ENCODE data around the gene KLF15. TPM values are rescaled to one million over a fixed set of nuclear protein-coding genes. Genes with fewer than 3 reads are reported as not detected.

Gene KLF15
- total RNA-seq, 4 donors from 2014 or later: 3.3 to 10.9 (median 9.4) TPM

- TF ChIP-seq CTCF (IDR thresholded peaks at IDR 0.05): no peak
- TF ChIP-seq POLR2A (IDR thresholded peaks at IDR 0.05): no peak
- no peak for DNase-seq
Observed at GRCh38 chr3:126399756-126400155, 42.5 kb upstream of the KLF15 start.

GRCh38 chr3:126399351-126399735, 42.1 kb upstream of the KLF15 start:
- no peaks in the 10 kb centered on the region for H3K36me3 ChIP-seq
- DNase-seq: no peak
- no peaks in the 10 kb centered on the region for H3K4me1 ChIP-seq
- no peaks in the 10 kb centered on the region for H3K9me3 ChIP-seq
- no peak overlapping the region for H3K4me3 ChIP-seq
- no peak overlapping the region for H3K27ac ChIP-seq
- no peaks in the 10 kb centered on the region for H3K27me3 ChIP-seq
- TF ChIP-seq POLR2A (IDR thresholded peaks at IDR 0.05) (no peak), CTCF (IDR thresholded peaks at IDR 0.05) (no peak)

More at GRCh38 chr3:126399756-126400155, 42.5 kb upstream of the KLF15 start:
- Histone ChIP-seq H3K9me3 (no peaks in the 10 kb centered on the region), H3K4me1 (no peaks in the 10 kb centered on the region), H3K27me3 (no peaks in the 10 kb centered on the region), H3K27ac (no peak overlapping the region), H3K36me3 (no peaks in the 10 kb centered on the region), H3K4me3 (no peak overlapping the region)

- Histone ChIP-seq H3K27me3 (no peaks in the 10 kb centered on the region), H3K36me3 (no peaks in the 10 kb centered on the region), H3K4me3 (no peak overlapping the region), H3K4me1 (no peaks in the 10 kb centered on the region), H3K9me3 (no peaks in the 10 kb centered on the region), H3K27ac (no peak overlapping the region)
- TF ChIP-seq POLR2A (IDR thresholded peaks at IDR 0.05) (no peak), CTCF (IDR thresholded peaks at IDR 0.05) (no peak)
- no peak for DNase-seq
Observed at GRCh38 chr3:126398423-126399350, 41.5 kb upstream of the KLF15 start.

- Histone ChIP-seq H3K9me3 (no peaks in the 10 kb centered on the region), H3K4me1 (no peaks in the 10 kb centered on the region), H3K27ac (no peak overlapping the region), H3K27me3 (no peaks in the 10 kb centered on the region), H3K4me3 (no peak overlapping the region), H3K36me3 (no peaks in the 10 kb centered on the region)
- TF ChIP-seq CTCF (IDR thresholded peaks at IDR 0.05): no peak
- peak in 2 of 3 donors; percentile 34 to 38 for DNase-seq
Observed at GRCh38 chr3:126397610-126398422, 40.6 kb upstream of the KLF15 start.

GRCh38 chr3:126396536-126396935, 39.3 kb upstream of the KLF15 start:
- Histone ChIP-seq H3K27ac (no peak overlapping the region), H3K36me3 (no peaks in the 10 kb centered on the region), H3K9me3 (no peaks in the 10 kb centered on the region), H3K4me3 (no peak overlapping the region), H3K4me1 (no peaks in the 10 kb centered on the region), H3K27me3 (no peaks in the 10 kb centered on the region)
- TF ChIP-seq POLR2A (IDR thresholded peaks at IDR 0.05) (no peak), CTCF (IDR thresholded peaks at IDR 0.05) (no peak)
- peak in 1 of 3 donors; percentile 39 for DNase-seq
